CD14-positive monocyte (primary cell): ENCODE data around the gene IKZF2. TPM values are rescaled to one million over a fixed set of nuclear protein-coding genes. Genes with fewer than 3 reads are reported as not detected.

Source experiments
- DNase-seq, 3 donors: peaks; one replicate each; pipeline ENCODE4 v3.0.0-alpha.2; 2011 to 2022
- H2AFZ ChIP-seq: 2 replicates; pipeline ENCODE4 v1.6.0; 2012; ENCODE audit warnings: mild to moderate bottlenecking, low read depth, low read length, inconsistent platforms; ENCODE audit not compliant: insufficient read depth, poor library complexity, severe bottlenecking
- H3K27ac ChIP-seq, 2 donors: 1 replicate in 1 of 2; 2 replicates in 1 of 2; pipeline ENCODE4 v1.5.1; 2012 to 2013; ENCODE audit warnings: low read length in 2 of 2, control low read depth in 1 of 2, inconsistent platforms in 1 of 2, low read depth in 1 of 2, mild to moderate bottlenecking in 1 of 2
- H3K27me3 ChIP-seq, 2 donors: one replicate each; pipeline versions ENCODE4 v1.6.0 to v1.6.1; 2011 to 2013; ENCODE audit warnings: low read length in 2 of 2; ENCODE audit not compliant: control insufficient read depth in 2 of 2, insufficient read depth in 2 of 2
- H3K36me3 ChIP-seq, 2 donors: replicated peaks in 1 of 2; 1 replicate in 1 of 2; 2 replicates in 1 of 2; pipeline versions ENCODE4 v1.5.1 to v1.6.1; 2012 to 2013; ENCODE audit warnings: low read length in 2 of 2, control low read depth in 1 of 2, inconsistent platforms in 1 of 2, mild to moderate bottlenecking in 1 of 2; ENCODE audit not compliant: insufficient read depth in 2 of 2, control insufficient read depth in 1 of 2
- H3K4me1 ChIP-seq, 2 donors: 1 replicate in 1 of 2; 2 replicates in 1 of 2; pipeline versions ENCODE4 v1.5.1 to v1.6.1; 2012 to 2013; ENCODE audit warnings: low read length in 2 of 2, control low read depth in 1 of 2, inconsistent platforms in 1 of 2, mild to moderate bottlenecking in 1 of 2, moderate library complexity in 1 of 2; ENCODE audit not compliant: insufficient read depth in 2 of 2, control insufficient read depth in 1 of 2
- H3K4me2 ChIP-seq: replicated peaks from 2 replicates; pipeline ENCODE3; 2012; ENCODE audit warnings: low read length, moderate library complexity, mild to moderate bottlenecking; ENCODE audit not compliant: poor library complexity, severe bottlenecking; ENCODE audit errors: extremely low read depth
- H3K4me3 ChIP-seq, 3 experiments: fragments of 200-600 bp in 1 of 3; sonication (generic) in 1 of 3; replicated peaks in 1 of 3; 1 replicate in 2 of 3; 2 replicates in 1 of 3; pipeline ENCODE4 v1.5.1; 2011 to 2013; ENCODE audit warnings: low read length in 3 of 3, mild to moderate bottlenecking in 3 of 3, control low read depth in 2 of 3, low read depth in 2 of 3, inconsistent platforms in 1 of 3, moderate library complexity in 1 of 3
- H3K79me2 ChIP-seq: 2 replicates; pipeline ENCODE4 v1.6.0; 2012; ENCODE audit warnings: mild to moderate bottlenecking, control low read depth, inconsistent platforms, low read length, moderate library complexity; ENCODE audit not compliant: insufficient read depth
- H3K9ac ChIP-seq: 2 replicates; pipeline ENCODE4 v1.6.0; 2017; ENCODE audit warnings: low read length, mild to moderate bottlenecking; ENCODE audit not compliant: insufficient read depth, poor library complexity, severe bottlenecking
- H3K9me3 ChIP-seq, 2 donors: replicated peaks in 1 of 2; 1 replicate in 1 of 2; 2 replicates in 1 of 2; pipeline versions ENCODE4 v1.5.1 to v1.6.1; 2012 to 2013; ENCODE audit warnings: low read length in 2 of 2, control low read depth in 1 of 2; ENCODE audit not compliant: control insufficient read depth in 1 of 2, insufficient read depth in 1 of 2
- H4K20me1 ChIP-seq: 2 replicates; pipeline ENCODE4 v1.6.0; 2012; ENCODE audit warnings: mild to moderate bottlenecking, low read length, control low read depth, moderate library complexity; ENCODE audit not compliant: insufficient read depth
- H3K27ac Mint-ChIP-seq, 7 donors: one replicate each; pipeline ENCODE4 v1.8.0; 2020; ENCODE audit warnings: mild to moderate bottlenecking in 7 of 7, mixed read lengths in 7 of 7, moderate library complexity in 6 of 7, inconsistent platforms in 2 of 7
- H3K27me3 Mint-ChIP-seq, 3 donors: one replicate each; pipeline ENCODE4 v1.8.0; 2021 to 2022; ENCODE audit warnings: low read depth in 3 of 3, mild to moderate bottlenecking in 3 of 3, mixed read lengths in 3 of 3, moderate library complexity in 3 of 3, inconsistent platforms in 1 of 3
- H3K36me3 Mint-ChIP-seq, 2 donors: one replicate each; pipeline ENCODE4 v1.8.0; 2020; ENCODE audit warnings: mixed read lengths in 2 of 2, inconsistent platforms in 1 of 2, mild to moderate bottlenecking in 1 of 2
- H3K4me1 Mint-ChIP-seq: one replicate; pipeline ENCODE4 v1.8.0; 2020; ENCODE audit warnings: mild to moderate bottlenecking, mixed read lengths
- H3K4me3 Mint-ChIP-seq, 2 donors: one replicate each; pipeline ENCODE4 v1.8.0; 2020; ENCODE audit warnings: mild to moderate bottlenecking in 2 of 2, mixed read lengths in 2 of 2, moderate library complexity in 1 of 2
- H3K9me3 Mint-ChIP-seq, 7 donors: one replicate each; pipeline ENCODE4 v1.8.0; 2020 to 2022; ENCODE audit warnings: mixed read lengths in 7 of 7, mild to moderate bottlenecking in 6 of 7, moderate library complexity in 6 of 7, inconsistent platforms in 2 of 7
- CTCF ChIP-seq: fragments of 200-600 bp; IDR thresholded peaks from one replicate; pipeline ENCODE4 v1.8.0; 2022; ENCODE audit warnings: antibody characterized with exemption, mild to moderate bottlenecking
- WGBS: methylation state at CpG from one replicate; pipeline ENCODE4 v1.1.5; 2013; ENCODE audit warnings: missing lambda C conversion rate; ENCODE audit not compliant: insufficient coverage; 5-methylcytosine and 5-hydroxymethylcytosine counted together
- intact Hi-C, 2 donors: fragments of 100-400 bp; cut with micrococcal nuclease; formaldehyde crosslinking; loops; one replicate each; pipeline versions ENCODE4 v1.15.0 to v1.15.1; 2023
- polyA plus RNA-seq, 3 donors: library from polyadenylated mRNA; depleted of rRNA in 1 of 3; unstranded in 2 of 3; stranded (reverse) in 1 of 3; fragments of 300-500 nt in 2 of 3; fragments of >200 nt in 1 of 3; fragmentation: Illumina TruSeq in 2 of 3; gene quantifications; 1 replicate in 2 of 3; 2 replicates in 1 of 3; pipeline ENCODE4 v1.2.3, GENCODE V29; 2012 to 2021

IKZF2 gene
- polyA plus RNA-seq, 3 donors = 0.10 to 0.12 (median 0.11) TPM

- H3K36me3 Mint-ChIP-seq = no peaks in the 10 kb centered on the region
- H3K9me3 Mint-ChIP-seq = no peaks in the 10 kb centered on the region
- Histone ChIP-seq H3K4me3 (no peak overlapping the region), H3K27me3 (no peaks in the 10 kb centered on the region), H3K9ac (no peak overlapping the region), H2AFZ (no peak overlapping the region), H4K20me1 (no peaks in the 10 kb centered on the region), H3K36me3 (no peaks in the 10 kb centered on the region), H3K4me1 (no peaks in the 10 kb centered on the region), H3K4me2 (no peak overlapping the region), H3K79me2 (no peaks in the 10 kb centered on the region), H3K27ac (no peak overlapping the region), H3K9me3 (no peaks in the 10 kb centered on the region)
- H3K27ac Mint-ChIP-seq = no peak overlapping the region
- H3K4me3 Mint-ChIP-seq = no peak overlapping the region
- DNase-seq = no peak
- no peaks in the 10 kb centered on the region for H3K27me3 Mint-ChIP-seq
- H3K4me1 Mint-ChIP-seq = no peaks in the 10 kb centered on the region
- TF ChIP-seq CTCF = no peak
- intact Hi-C loops = no loop called here
- no CpG with 5 or more reads among the region's 2 CpGs for WGBS
Measured at GRCh38 chr2:213108308-213108707, 43.1 kb downstream of the IKZF2 start.

- Mint-ChIP-seq H3K36me3 (no peaks in the 10 kb centered on the region), H3K9me3 (no peaks in the 10 kb centered on the region), H3K27ac (no peak overlapping the region), H3K4me1 (no peaks in the 10 kb centered on the region), H3K27me3 (no peaks in the 10 kb centered on the region), H3K4me3 (no peak overlapping the region)
- Histone ChIP-seq H3K9me3 (no peaks in the 10 kb centered on the region), H3K4me1 (no peaks in the 10 kb centered on the region), H3K9ac (no peak overlapping the region), H3K4me2 (no peak overlapping the region), H4K20me1 (no peaks in the 10 kb centered on the region), H3K27me3 (no peaks in the 10 kb centered on the region), H2AFZ (no peak overlapping the region), H3K79me2 (no peaks in the 10 kb centered on the region), H3K4me3 (no peak overlapping the region), H3K27ac (no peak overlapping the region), H3K36me3 (no peaks in the 10 kb centered on the region)
- intact Hi-C loops = no loop called here
- WGBS = 80% methylated on average over 2 of the region's 7 CpGs
- TF ChIP-seq CTCF = no peak
- no peak for DNase-seq
Measured at GRCh38 chr2:213107728-213108127, 43.7 kb downstream of the IKZF2 start.
